Skin of body (tissue), 2 donors: Measurements from ENCODE around the gene ENTPD1. TPM values are rescaled to one million over a fixed set of nuclear protein-coding genes. Genes with fewer than 3 reads are reported as not detected.

Experiments
- DNase-seq: peaks from one replicate; lab custom pipeline; 2025; lab: John Stamatoyannopoulos, UW
- total RNA-seq: library from RNA; depleted of rRNA; stranded (reverse); fragments of >200 nt; gene quantifications from one replicate; pipeline ENCODE4 v1.2.3, GENCODE V29; 2014

Gene ENTPD1
- total RNA-seq, 1 donor from 2014 or later, result 26.0 TPM

GRCh38 chr10:95831076-95831475 lies 75.1 kb downstream of the ENTPD1 start:
- no peak for DNase-seq

GRCh38 chr10:95831515-95831914 lies 75.6 kb downstream of the ENTPD1 start:
- no peak for DNase-seq

- DNase-seq, result no peak
Measured at GRCh38 chr10:95832216-95833041, 76.5 kb downstream of the ENTPD1 start.

GRCh38 chr10:95833042-95833610 lies 77.2 kb downstream of the ENTPD1 start:
- DNase-seq, result no peak

- DNase-seq, result no peak
Measured at GRCh38 chr10:95834406-95834805, 78.4 kb downstream of the ENTPD1 start.

- DNase-seq, result no peak
Measured at GRCh38 chr10:95835149-95835860, 79.3 kb downstream of the ENTPD1 start.

GRCh38 chr10:95835911-95836310 lies 79.9 kb downstream of the ENTPD1 start:
- no peak for DNase-seq

- DNase-seq, result no peak
Measured at GRCh38 chr10:95836610-95837355, 80.8 kb downstream of the ENTPD1 start.

- DNase-seq, result no peak
Measured at GRCh38 chr10:95837356-95837776, 81.4 kb downstream of the ENTPD1 start.

- no peak for DNase-seq
Measured at GRCh38 chr10:95837783-95838182, 81.8 kb downstream of the ENTPD1 start.

- DNase-seq, result no peak
Measured at GRCh38 chr10:95840121-95840520, 84.2 kb downstream of the ENTPD1 start.

- no peak for DNase-seq
Measured at GRCh38 chr10:95840681-95841080, 84.7 kb downstream of the ENTPD1 start.

- DNase-seq, result peak; percentile 41
Measured at GRCh38 chr10:95841661-95842498, 85.9 kb downstream of the ENTPD1 start.

- no peak for DNase-seq
Measured at GRCh38 chr10:95845411-95845810, 89.4 kb downstream of the ENTPD1 start.

- no peak for DNase-seq
Measured at GRCh38 chr10:95847007-95847406, 91.0 kb downstream of the ENTPD1 start.

GRCh38 chr10:95848841-95849240 lies 92.9 kb downstream of the ENTPD1 start:
- DNase-seq, result no peak

GRCh38 chr10:95850791-95851190 lies 94.8 kb downstream of the ENTPD1 start:
- peak; percentile 85 for DNase-seq

GRCh38 chr10:95860166-95860940 lies 104.4 kb downstream of the ENTPD1 start:
- no peak for DNase-seq

- no peak for DNase-seq
Measured at GRCh38 chr10:95861386-95861785, 105.4 kb downstream of the ENTPD1 start.
